GM12878 (cell line): ENCODE results near the gene MSRB1.

ENCODE experiments used
- BHLHE40 ChIP-seq, 2 experiments: fragments of 450-650 bp in 1 of 2; IDR thresholded peaks; 2 replicates each; pipeline ENCODE4 v1.6.1; 2011 to 2017; ENCODE audit warnings: low read depth in 2 of 2, borderline replicate concordance in 1 of 2, improper control_type of control experiment in 1 of 2, low read length in 1 of 2, mild to moderate bottlenecking in 1 of 2
- BMI1 ChIP-seq: fragments of 450-650 bp; IDR thresholded peaks from 2 replicates; pipeline ENCODE4 v1.6.1; 2016; ENCODE audit warnings: mild to moderate bottlenecking, moderate library complexity, borderline replicate concordance
- CHD2 ChIP-seq: IDR thresholded peaks from 2 replicates; pipeline ENCODE4 v1.6.1; 2011; ENCODE audit warnings: low read depth, low read length, improper control_type of control experiment, borderline replicate concordance
- JUNB ChIP-seq: IDR thresholded peaks from 2 replicates; pipeline ENCODE4 v1.6.1; 2016; ENCODE audit warnings: antibody characterized with exemption, mild to moderate bottlenecking
- NFIC ChIP-seq: IDR thresholded peaks from 2 replicates; pipeline ENCODE4 v1.6.1; 2012; ENCODE audit warnings: low read depth, mild to moderate bottlenecking, inconsistent platforms, low read length, moderate library complexity
- NRF1 ChIP-seq: conservative IDR thresholded peaks from 2 replicates; pipeline ENCODE4 v1.6.1; 2011; ENCODE audit warnings: mild to moderate bottlenecking, low read depth, low read length, improper control_type of control experiment
- POLR2AphosphoS5 ChIP-seq: IDR thresholded peaks from 2 replicates; pipeline ENCODE4 v1.6.1; 2011; ENCODE audit warnings: mild to moderate bottlenecking, low read length, inconsistent platforms
- SMC3 ChIP-seq: IDR thresholded peaks from 2 replicates; pipeline ENCODE4 v1.6.1; 2011; ENCODE audit warnings: low read length, improper control_type of control experiment, borderline replicate concordance
- TF ChIP-seq, protein P1 (sequence below): IDR thresholded peaks from 2 replicates; pipeline ENCODE4 v1.6.1; 2011; ENCODE audit warnings: borderline replicate concordance, low read depth, mild to moderate bottlenecking, moderate library complexity, low read length; ENCODE audit not compliant: insufficient read depth, poor library complexity, severe bottlenecking
- TF ChIP-seq, protein P2 (sequence below), 3 experiments: IDR thresholded peaks in 2 of 3; conservative IDR thresholded peaks in 1 of 3; 2 replicates each; pipeline ENCODE4 v1.5.1; 2011; ENCODE audit warnings: low read depth in 3 of 3, low read length in 3 of 3, mild to moderate bottlenecking in 3 of 3, control low read depth in 2 of 3, moderate library complexity in 2 of 3, inconsistent platforms in 1 of 3, mixed read lengths in 1 of 3; ENCODE audit not compliant: control insufficient read depth in 2 of 3, insufficient read depth in 1 of 3; ENCODE audit errors: extremely low read depth in 1 of 3

DNA sequence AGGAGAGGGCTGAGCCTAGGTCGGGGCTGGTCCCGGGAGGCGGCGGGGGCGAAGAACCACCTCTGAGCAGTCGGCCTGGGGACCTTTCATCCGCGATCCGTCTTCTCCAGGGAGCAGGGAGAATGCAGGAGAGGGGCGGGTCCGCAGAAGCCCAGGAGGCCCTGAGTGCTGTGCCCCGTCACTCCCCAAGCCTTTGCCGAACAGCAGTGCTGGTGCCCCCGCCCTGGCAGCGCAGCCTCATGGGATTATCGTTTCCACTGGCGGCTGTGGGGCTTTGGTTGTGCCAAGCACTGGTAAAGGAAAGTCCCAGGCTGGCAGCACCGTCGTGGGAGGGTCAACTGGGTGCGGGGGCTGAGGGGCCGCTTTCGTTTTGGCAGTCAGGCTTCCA lies 29.5 kb upstream of the MSRB1 start:
- TF ChIP-seq SMC3 (no peak), CHD2 (no peak), NRF1 (no peak), POLR2AphosphoS5 (no peak), BMI1 (no peak), NFIC (no peak), JUNB (no peak), BHLHE40 (IDR thresholded peaks at IDR 0.05; ENCODE audit: borderline replicate concordance in 1 of 2, low read depth in 2 of 2, low read length in 1 of 2) (no peak)
- TF ChIP-seq, protein P1, sequence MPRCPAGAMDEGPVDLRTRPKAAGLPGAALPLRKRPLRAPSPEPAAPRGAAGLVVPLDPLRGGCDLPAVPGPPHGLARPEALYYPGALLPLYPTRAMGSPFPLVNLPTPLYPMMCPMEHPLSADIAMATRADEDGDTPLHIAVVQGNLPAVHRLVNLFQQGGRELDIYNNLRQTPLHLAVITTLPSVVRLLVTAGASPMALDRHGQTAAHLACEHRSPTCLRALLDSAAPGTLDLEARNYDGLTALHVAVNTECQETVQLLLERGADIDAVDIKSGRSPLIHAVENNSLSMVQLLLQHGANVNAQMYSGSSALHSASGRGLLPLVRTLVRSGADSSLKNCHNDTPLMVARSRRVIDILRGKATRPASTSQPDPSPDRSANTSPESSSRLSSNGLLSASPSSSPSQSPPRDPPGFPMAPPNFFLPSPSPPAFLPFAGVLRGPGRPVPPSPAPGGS = no peak
- TF ChIP-seq, protein P2, sequence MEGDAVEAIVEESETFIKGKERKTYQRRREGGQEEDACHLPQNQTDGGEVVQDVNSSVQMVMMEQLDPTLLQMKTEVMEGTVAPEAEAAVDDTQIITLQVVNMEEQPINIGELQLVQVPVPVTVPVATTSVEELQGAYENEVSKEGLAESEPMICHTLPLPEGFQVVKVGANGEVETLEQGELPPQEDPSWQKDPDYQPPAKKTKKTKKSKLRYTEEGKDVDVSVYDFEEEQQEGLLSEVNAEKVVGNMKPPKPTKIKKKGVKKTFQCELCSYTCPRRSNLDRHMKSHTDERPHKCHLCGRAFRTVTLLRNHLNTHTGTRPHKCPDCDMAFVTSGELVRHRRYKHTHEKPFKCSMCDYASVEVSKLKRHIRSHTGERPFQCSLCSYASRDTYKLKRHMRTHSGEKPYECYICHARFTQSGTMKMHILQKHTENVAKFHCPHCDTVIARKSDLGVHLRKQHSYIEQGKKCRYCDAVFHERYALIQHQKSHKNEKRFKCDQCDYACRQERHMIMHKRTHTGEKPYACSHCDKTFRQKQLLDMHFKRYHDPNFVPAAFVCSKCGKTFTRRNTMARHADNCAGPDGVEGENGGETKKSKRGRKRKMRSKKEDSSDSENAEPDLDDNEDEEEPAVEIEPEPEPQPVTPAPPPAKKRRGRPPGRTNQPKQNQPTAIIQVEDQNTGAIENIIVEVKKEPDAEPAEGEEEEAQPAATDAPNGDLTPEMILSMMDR (IDR thresholded peaks at IDR 0.05 in 2 of 3, conservative IDR thresholded peaks at IDR 0.05 in 1 of 3; ENCODE audit: control insufficient read depth in 2 of 3, extremely low read depth in 1 of 3, insufficient read depth in 1 of 3, low read depth in 3 of 3, low read length in 3 of 3) = no peak
